Spleen (tissue), 11 donors: ENCODE data around the gene NARF. TPM values are rescaled to one million over a fixed set of nuclear protein-coding genes. Genes with fewer than 3 reads are reported as not detected.

Source experiments
- DNase-seq: peaks from one replicate; pipeline ENCODE4 v3.0.0-alpha.2; 2020
- H3K27ac ChIP-seq, 8 donors: fragments of 200-600 bp; sonication (generic) in 7 of 8; 1 replicate in 4 of 8; 2 replicates in 4 of 8; pipeline versions ENCODE4 v1.5.0 to v1.8.0; 2016 to 2021; ENCODE audit warnings: inconsistent platforms in 4 of 8, mild to moderate bottlenecking in 4 of 8, moderate library complexity in 1 of 8
- H3K27me3 ChIP-seq, 7 donors: fragments of 200-600 bp; sonication (generic) in 6 of 7; replicated peaks in 1 of 7; 1 replicate in 4 of 7; 2 replicates in 3 of 7; pipeline versions ENCODE4 v1.5.0 to v1.8.0; 2016 to 2021; ENCODE audit warnings: inconsistent platforms in 3 of 7, mild to moderate bottlenecking in 1 of 7
- H3K36me3 ChIP-seq, 6 donors: fragments of 200-600 bp; sonication (generic) in 5 of 6; 1 replicate in 4 of 6; 2 replicates in 2 of 6; pipeline versions ENCODE4 v1.5.0 to v1.8.0; 2016 to 2021; ENCODE audit warnings: inconsistent platforms in 2 of 6
- H3K4me1 ChIP-seq, 6 donors: fragments of 200-600 bp; sonication (generic) in 5 of 6; 1 replicate in 3 of 6; 2 replicates in 3 of 6; pipeline versions ENCODE4 v1.5.0 to v1.8.0; 2016 to 2021; ENCODE audit warnings: inconsistent platforms in 3 of 6
- H3K4me3 ChIP-seq, 8 donors: fragments of 200-600 bp; sonication (generic) in 7 of 8; 1 replicate in 4 of 8; 2 replicates in 4 of 8; pipeline versions ENCODE4 v1.5.0 to v1.8.0; 2016 to 2021; ENCODE audit warnings: inconsistent platforms in 4 of 8, mild to moderate bottlenecking in 4 of 8, moderate library complexity in 2 of 8
- H3K9me3 ChIP-seq, 8 donors: fragments of 200-600 bp; sonication (generic) in 7 of 8; 1 replicate in 4 of 8; 2 replicates in 4 of 8; pipeline versions ENCODE4 v1.5.0 to v1.8.0; 2016 to 2021; ENCODE audit warnings: inconsistent platforms in 4 of 8
- POLR2A ChIP-seq, 3 donors: fragments of 450-650 bp; IDR thresholded peaks; one replicate each; pipeline ENCODE4 v1.5.1; 2017; ENCODE audit warnings: antibody characterized with exemption in 3 of 3, mild to moderate bottlenecking in 1 of 3
- POLR2AphosphoS5 ChIP-seq, 3 donors: sonication (generic); formaldehyde crosslinking; IDR thresholded peaks; one replicate each; pipeline ENCODE4 v1.5.1; 2017; ENCODE audit warnings: antibody characterized with exemption in 3 of 3
- WGBS, 5 donors: extraction: QIAGEN DNeasy Blood & Tissue Kit in 3 of 5; methylation state at CpG; one replicate each; pipeline versions ENCODE4 v1.1.5 to v1.1.7; 2013 to 2018; 5-methylcytosine and 5-hydroxymethylcytosine counted together
- intact Hi-C: fragments of 100-400 bp; cut with DNase I; formaldehyde crosslinking; loops from one replicate; pipeline ENCODE4 v1.15.0; 2023; ENCODE audit warnings: low total_unique reads
- polyA plus RNA-seq, 3 donors: library from polyadenylated mRNA; stranded (reverse); fragments of 200-250 nt; gene quantifications; one replicate each; pipeline ENCODE4 v1.2.1, GENCODE V29; 2013
- total RNA-seq, 7 donors: library from RNA; depleted of rRNA in 3 of 7; stranded (reverse); fragments of >200 nt in 3 of 7; fragmentation: NEBNext Ultra II Directional in 4 of 7; extraction: Animal tissue kit (Norgen Biotek cat#: 25700) in 4 of 7; gene quantifications; one replicate each; pipeline versions ENCODE4 v1.1.0 to v1.2.1, GENCODE V29; 2016 to 2021
- TF ChIP-seq, protein P1 (sequence below), 11 experiments: fragments of 200-600 bp in 7 of 11; fragments of 450-650 bp in 4 of 11; sonication (generic) in 4 of 11; IDR thresholded peaks in 8 of 11; conservative IDR thresholded peaks in 3 of 11; 1 replicate in 7 of 11; 2 replicates in 4 of 11; pipeline versions ENCODE4 v1.4.0 to v1.8.0; 2016 to 2021; ENCODE audit warnings: antibody characterized with exemption in 11 of 11, inconsistent platforms in 4 of 11, mild to moderate bottlenecking in 1 of 11
- donor health status: healthy with polysubstance abuse.
- donor health status: DM: no; HTN: no; CAD: no; lungs with moderate emphysema.
- donor health status: DM: no; HTN: no; CAD: no.
- donor health status: Bipolar disorder and iron deficiency.
- donor health status: healthy.
- donor health status: DM: no; HTN: no; CAD: no.
- donor health status: DM: yes; HTN: yes; CAD: no.

The NARF gene
- total and polyA plus RNA-seq, 10 donors, result 59.5 to 127 (median 97.7) TPM

DNA sequence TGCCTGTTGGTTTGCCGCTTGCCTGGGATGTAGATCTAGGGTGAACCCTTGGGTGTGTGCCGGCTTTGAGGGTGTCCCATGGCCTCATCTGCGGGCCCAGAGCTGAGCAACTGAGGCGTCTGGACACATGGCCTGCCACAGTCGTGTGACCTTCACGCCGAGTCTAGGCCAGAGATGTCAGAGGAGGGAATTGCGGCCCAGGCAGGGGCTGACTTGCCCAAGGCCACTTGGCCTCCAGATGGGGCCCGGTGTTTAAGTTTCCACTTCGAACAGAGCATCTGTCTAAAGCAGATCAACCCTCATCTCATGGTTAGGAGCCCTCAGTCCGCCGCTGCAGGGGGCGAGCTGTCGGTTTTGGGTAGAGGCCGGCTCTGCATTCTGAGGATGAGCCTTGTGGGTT lies 33.0 kb downstream of the NARF start:
- intact Hi-C loops, result loop anchor here (10.0 kb wide), 1 partner anchor 63 kb away; no protein-coding TSS in a partner anchor
- 84 to 94% (median 89%) methylated on average over 13 to 15 of the region's 15 CpGs for WGBS, 5 donors
- no peak overlapping the region for H3K4me3 ChIP-seq
- H3K36me3 ChIP-seq, result peaks cover 3 to 41% (median 25%) of the 10 kb centered on the region in 6 donors
- H3K9me3 ChIP-seq, result no peaks in the 10 kb centered on the region
- H3K27ac ChIP-seq, result no peak overlapping the region
- DNase-seq, result no peak
- H3K27me3 ChIP-seq, result no peaks in the 10 kb centered on the region
- no peak for TF ChIP-seq POLR2A (IDR thresholded peaks at IDR 0.05)
- no peak for TF ChIP-seq POLR2AphosphoS5 (IDR thresholded peaks at IDR 0.05)
- peaks cover 2 to 26% (median 21%) of the 10 kb centered on the region in 6 donors for H3K4me1 ChIP-seq

- no peak overlapping the region for H3K4me3 ChIP-seq
- no peak for TF ChIP-seq POLR2A (IDR thresholded peaks at IDR 0.05)
- TF ChIP-seq POLR2AphosphoS5 (IDR thresholded peaks at IDR 0.05), result no peak
- TF ChIP-seq, protein P1, sequence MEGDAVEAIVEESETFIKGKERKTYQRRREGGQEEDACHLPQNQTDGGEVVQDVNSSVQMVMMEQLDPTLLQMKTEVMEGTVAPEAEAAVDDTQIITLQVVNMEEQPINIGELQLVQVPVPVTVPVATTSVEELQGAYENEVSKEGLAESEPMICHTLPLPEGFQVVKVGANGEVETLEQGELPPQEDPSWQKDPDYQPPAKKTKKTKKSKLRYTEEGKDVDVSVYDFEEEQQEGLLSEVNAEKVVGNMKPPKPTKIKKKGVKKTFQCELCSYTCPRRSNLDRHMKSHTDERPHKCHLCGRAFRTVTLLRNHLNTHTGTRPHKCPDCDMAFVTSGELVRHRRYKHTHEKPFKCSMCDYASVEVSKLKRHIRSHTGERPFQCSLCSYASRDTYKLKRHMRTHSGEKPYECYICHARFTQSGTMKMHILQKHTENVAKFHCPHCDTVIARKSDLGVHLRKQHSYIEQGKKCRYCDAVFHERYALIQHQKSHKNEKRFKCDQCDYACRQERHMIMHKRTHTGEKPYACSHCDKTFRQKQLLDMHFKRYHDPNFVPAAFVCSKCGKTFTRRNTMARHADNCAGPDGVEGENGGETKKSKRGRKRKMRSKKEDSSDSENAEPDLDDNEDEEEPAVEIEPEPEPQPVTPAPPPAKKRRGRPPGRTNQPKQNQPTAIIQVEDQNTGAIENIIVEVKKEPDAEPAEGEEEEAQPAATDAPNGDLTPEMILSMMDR (IDR thresholded peaks at IDR 0.05 in 8 of 11, conservative IDR thresholded peaks at IDR 0.05 in 3 of 11), result no peak
- H3K4me1 ChIP-seq, result peaks cover 5 to 35% (median 29%) of the 10 kb centered on the region in 6 donors
- H3K36me3 ChIP-seq, result peaks cover 0 to 29% (median 13%) of the 10 kb centered on the region in 6 donors
- WGBS, 5 donors, result 85 to 93% (median 92%) methylated on average over 13 of the region's 13 CpGs
- no peaks in the 10 kb centered on the region for H3K27me3 ChIP-seq
- intact Hi-C loops, result loop anchor here (10.0 kb wide), 1 partner anchor 62 kb away; no protein-coding TSS in a partner anchor
- no peak overlapping the region for H3K27ac ChIP-seq
- H3K9me3 ChIP-seq, result no peaks in the 10 kb centered on the region
- DNase-seq, result no peak
These were observed 34.2 kb downstream of the NARF start for GRCh38 chr17:82492643-82493225.

GRCh38 chr17:82493226-82493781 lies 34.8 kb downstream of the NARF start:
- TF ChIP-seq, protein P1 (IDR thresholded peaks at IDR 0.05 in 8 of 11, conservative IDR thresholded peaks at IDR 0.05 in 3 of 11), result no peak
- no peak overlapping the region for H3K4me3 ChIP-seq
- H3K27ac ChIP-seq, result no peak overlapping the region
- 83 to 94% (median 87%) methylated on average over 12 of the region's 12 CpGs for WGBS, 5 donors
- peaks cover 5 to 40% (median 35%) of the 10 kb centered on the region in 6 donors for H3K4me1 ChIP-seq
- no peaks in the 10 kb centered on the region for H3K9me3 ChIP-seq
- H3K36me3 ChIP-seq, result peaks cover 0 to 24% (median 7%) of the 10 kb centered on the region in 6 donors
- intact Hi-C loops, result loop anchor here (10.0 kb wide), 1 partner anchor 61 kb away; no protein-coding TSS in a partner anchor
- DNase-seq, result no peak
- no peaks in the 10 kb centered on the region for H3K27me3 ChIP-seq

GRCh38 chr17:82494236-82495055 lies 35.9 kb downstream of the NARF start:
- H3K4me3 ChIP-seq, result peak overlapping the region in 1 of 8 donors; percentile 43
- peak overlapping the region in 5 of 8 donors; percentile 35 to 90 (median 58) for H3K27ac ChIP-seq
- no peaks in the 10 kb centered on the region for H3K27me3 ChIP-seq
- WGBS, 5 donors, result 8 to 14% (median 12%) methylated on average over 15 to 17 of the region's 17 CpGs
- no peak for TF ChIP-seq POLR2A (IDR thresholded peaks at IDR 0.05)
- TF ChIP-seq, protein P1 (IDR thresholded peaks at IDR 0.05 in 8 of 11, conservative IDR thresholded peaks at IDR 0.05 in 3 of 11), result peak; percentile 87 to 99 (median 95)
- peak; percentile 67 to 76 (median 68) for TF ChIP-seq POLR2AphosphoS5 (IDR thresholded peaks at IDR 0.05)
- H3K9me3 ChIP-seq, result no peaks in the 10 kb centered on the region
- DNase-seq, result peak; percentile 96
- peaks cover 0 to 12% (median 0%) of the 10 kb centered on the region in 6 donors for H3K36me3 ChIP-seq
- intact Hi-C loops, result loop anchor here (10.0 kb wide), 1 partner anchor 60 kb away; no protein-coding TSS in a partner anchor
- peaks cover 5 to 52% (median 44%) of the 10 kb centered on the region in 6 donors for H3K4me1 ChIP-seq
